ENCODE results near the gene OR4L1. TPM values are rescaled to one million over a fixed set of nuclear protein-coding genes. Genes with fewer than 3 reads are reported as not detected.

The OR4L1 gene, protein sequence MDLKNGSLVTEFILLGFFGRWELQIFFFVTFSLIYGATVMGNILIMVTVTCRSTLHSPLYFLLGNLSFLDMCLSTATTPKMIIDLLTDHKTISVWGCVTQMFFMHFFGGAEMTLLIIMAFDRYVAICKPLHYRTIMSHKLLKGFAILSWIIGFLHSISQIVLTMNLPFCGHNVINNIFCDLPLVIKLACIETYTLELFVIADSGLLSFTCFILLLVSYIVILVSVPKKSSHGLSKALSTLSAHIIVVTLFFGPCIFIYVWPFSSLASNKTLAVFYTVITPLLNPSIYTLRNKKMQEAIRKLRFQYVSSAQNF
- not detected in 2 replicates for total RNA-seq

DNA sequence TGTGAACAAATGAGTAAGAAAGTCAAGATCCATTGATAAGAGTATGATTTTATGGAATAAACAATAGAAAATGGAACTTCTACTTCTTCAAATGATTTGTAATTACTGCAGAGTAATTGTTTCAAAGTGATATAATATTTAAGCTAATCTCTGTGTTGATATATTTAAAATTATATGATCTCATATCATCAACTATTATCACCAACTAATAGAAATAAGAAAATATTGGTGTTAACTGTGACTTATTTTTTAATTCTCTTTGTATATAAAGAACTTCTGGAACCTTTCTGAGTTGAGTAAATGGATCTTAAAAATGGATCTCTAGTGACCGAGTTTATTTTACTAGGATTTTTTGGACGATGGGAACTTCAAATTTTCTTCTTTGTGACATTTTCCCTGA, at the start of gene OR4L1:
Gene OR4L1, plus strand, starts transcription at position 301 of the 400 bp plus-strand sequence. Its CDS starts 0 bp downstream, at position 301.
- DNase-seq (ENCODE audit: low read depth) = no peak
- TF ChIP-seq, protein P1, sequence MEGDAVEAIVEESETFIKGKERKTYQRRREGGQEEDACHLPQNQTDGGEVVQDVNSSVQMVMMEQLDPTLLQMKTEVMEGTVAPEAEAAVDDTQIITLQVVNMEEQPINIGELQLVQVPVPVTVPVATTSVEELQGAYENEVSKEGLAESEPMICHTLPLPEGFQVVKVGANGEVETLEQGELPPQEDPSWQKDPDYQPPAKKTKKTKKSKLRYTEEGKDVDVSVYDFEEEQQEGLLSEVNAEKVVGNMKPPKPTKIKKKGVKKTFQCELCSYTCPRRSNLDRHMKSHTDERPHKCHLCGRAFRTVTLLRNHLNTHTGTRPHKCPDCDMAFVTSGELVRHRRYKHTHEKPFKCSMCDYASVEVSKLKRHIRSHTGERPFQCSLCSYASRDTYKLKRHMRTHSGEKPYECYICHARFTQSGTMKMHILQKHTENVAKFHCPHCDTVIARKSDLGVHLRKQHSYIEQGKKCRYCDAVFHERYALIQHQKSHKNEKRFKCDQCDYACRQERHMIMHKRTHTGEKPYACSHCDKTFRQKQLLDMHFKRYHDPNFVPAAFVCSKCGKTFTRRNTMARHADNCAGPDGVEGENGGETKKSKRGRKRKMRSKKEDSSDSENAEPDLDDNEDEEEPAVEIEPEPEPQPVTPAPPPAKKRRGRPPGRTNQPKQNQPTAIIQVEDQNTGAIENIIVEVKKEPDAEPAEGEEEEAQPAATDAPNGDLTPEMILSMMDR (conservative IDR thresholded peaks at IDR 0.05; ENCODE audit: low read depth, low read length) = no peak
- H3K4me3 ChIP-seq (ENCODE audit: low read depth, low read length) = no peak within 1 kb of the TSS

DNA sequence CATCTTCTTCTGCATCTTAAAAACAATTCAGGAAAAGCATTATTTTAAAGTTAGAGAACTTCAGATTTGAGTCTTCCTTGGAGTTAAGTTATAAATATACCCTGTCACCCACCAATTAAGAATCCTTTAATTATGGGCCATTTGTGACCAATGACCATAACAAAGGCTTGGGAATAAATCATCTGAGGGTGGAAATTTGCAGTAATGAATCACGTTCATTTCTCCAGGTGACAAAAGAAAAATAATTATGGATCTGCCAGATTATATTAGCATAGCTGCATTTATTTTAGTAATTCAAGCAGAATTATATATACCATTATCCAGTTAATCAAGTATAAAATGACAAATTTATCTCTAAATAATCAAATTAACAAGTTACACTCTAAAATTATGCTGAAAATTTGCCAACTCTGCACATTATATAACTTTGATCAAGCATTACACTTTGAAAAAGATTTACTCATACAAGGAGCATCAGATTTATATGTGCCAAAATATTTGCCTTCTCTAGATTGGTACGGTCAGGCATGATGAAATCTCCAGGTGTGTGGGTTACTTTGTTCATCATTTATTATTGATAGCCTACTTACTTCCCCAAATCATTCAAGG, 40.5 kb upstream of the OR4L1 start, which contains the start of gene OR4K14:
Gene OR4K14, minus strand, starts transcription at position 51 of the 609 bp plus-strand sequence. CDS start 4,114 bp downstream, outside the sequence.
- no peak within 1 kb of the TSS for H3K4me3 ChIP-seq (ENCODE audit: low read depth, low read length)
- TF ChIP-seq, protein P1 (conservative IDR thresholded peaks at IDR 0.05; ENCODE audit: low read depth, low read length) = no peak
- no peak for DNase-seq (ENCODE audit: low read depth)

DNA sequence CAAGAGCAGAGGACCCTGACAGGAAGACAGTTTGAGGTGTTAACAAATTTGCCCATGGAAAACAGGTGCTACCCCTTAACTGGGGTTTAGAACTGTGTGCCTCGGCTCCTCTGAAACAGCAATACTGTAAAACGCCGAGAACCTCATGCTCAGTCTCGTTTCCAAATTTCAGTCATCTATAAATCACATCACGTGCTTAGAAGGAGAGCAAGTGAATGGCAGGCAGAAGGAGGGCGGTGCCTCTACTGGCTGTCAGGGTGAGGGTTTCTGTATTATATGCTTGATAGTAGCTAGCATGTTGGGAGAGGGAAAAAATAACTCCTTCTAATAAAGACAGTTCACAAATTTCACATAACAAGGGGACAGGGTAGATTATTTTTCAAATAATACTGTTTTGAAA, 28.8 kb upstream of the OR4L1 start:
- TF ChIP-seq, protein P1 (conservative IDR thresholded peaks at IDR 0.05; ENCODE audit: low read depth, low read length) = no peak
- no peak for DNase-seq (ENCODE audit: low read depth)
- H3K4me3 ChIP-seq (ENCODE audit: low read depth, low read length) = no peak overlapping the region

DNA sequence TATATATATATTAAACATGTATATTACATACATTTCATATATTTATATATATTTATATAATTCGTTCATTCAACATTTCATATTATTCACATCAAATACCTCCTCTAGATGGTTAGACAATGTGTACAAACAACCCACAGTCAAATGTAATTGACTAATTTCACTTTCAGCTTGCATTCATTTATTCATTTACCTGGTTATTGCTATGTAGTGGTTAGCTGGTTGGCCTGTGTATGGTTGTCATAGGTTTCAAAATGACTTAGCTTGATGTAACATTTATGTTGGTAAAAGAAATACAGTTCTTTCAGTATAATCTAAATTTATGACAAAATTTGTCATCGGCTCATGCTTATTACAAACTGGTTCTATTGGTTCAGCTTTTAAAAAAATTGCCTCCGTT, 24.4 kb upstream of the OR4L1 start:
- H3K4me3 ChIP-seq (ENCODE audit: low read depth, low read length) = no peak overlapping the region
- TF ChIP-seq, protein P1 (conservative IDR thresholded peaks at IDR 0.05; ENCODE audit: low read depth, low read length) = no peak
- no peak for DNase-seq (ENCODE audit: low read depth)

DNA sequence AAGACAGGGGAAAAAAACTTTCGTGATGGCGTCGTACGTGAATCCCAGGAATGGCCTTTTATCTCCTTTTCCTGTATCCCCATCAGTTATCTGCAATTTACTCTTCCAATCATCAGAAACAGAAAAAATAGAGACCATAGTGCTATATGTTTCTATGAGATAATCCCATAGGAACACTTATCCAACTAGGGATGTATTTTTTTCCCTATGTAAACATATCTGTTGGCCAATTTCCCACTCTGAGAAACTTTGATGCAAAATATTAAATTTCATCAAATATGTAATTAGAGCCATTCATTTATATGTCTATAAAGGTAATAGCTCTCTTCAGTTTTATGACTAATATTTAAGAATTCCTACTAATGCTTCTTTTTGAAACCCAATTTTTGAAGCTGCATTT, 23.9 kb upstream of the OR4L1 start, which contains the start of gene OR4K13:
Gene OR4K13, minus strand, starts transcription at position 101 of the 400 bp plus-strand sequence. CDS start 1,280 bp downstream, outside the sequence.
- TF ChIP-seq, protein P1 (conservative IDR thresholded peaks at IDR 0.05; ENCODE audit: low read depth, low read length) = no peak
- no peak for DNase-seq (ENCODE audit: low read depth)
- no peak within 1 kb of the TSS for H3K4me3 ChIP-seq (ENCODE audit: low read depth, low read length)

DNA sequence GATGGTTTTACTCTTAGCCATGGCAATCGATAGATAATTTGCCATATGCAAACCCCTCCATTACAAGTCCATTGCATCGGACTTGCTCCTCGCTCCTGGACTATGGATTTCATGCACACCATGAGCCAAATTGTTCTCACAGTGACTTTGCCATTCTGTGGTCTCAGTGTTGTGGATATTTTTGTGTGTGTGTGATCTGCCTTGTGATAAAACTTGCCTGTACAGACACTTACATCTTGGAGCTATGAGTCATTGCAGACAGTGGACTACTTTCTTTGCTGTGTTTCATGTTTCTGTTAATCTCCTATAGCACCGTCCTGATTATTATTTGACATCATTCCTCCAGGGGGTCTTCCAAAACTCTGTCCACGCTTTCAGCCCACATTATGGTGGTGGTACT, 15.6 kb upstream of the OR4L1 start:
- TF ChIP-seq, protein P1 (conservative IDR thresholded peaks at IDR 0.05; ENCODE audit: low read depth, low read length) = no peak
- DNase-seq (ENCODE audit: low read depth) = no peak

More for the DNA sequence above, 15.6 kb upstream of the OR4L1 start:
- H3K4me3 ChIP-seq (ENCODE audit: low read depth, low read length) = no peak overlapping the region

Measured in epithelial cell of proximal tubule (primary cell).